HepG2 (cell line): Measurements from ENCODE around the gene CELSR2. TPM values are rescaled to one million over a fixed set of nuclear protein-coding genes. Genes with fewer than 3 reads are reported as not detected.
A peak's percentile ranks its signal among the peaks of the same experiment; 100 is the strongest.

ENCODE experiments used
- CEBPG ChIP-seq: IDR thresholded peaks from 2 replicates; pipeline ENCODE4 v1.6.1; 2016
- CTCF ChIP-seq: sonication (generic); formaldehyde crosslinking; IDR thresholded peaks from 2 replicates; pipeline ENCODE4 v1.5.0; 2020; ENCODE audit warnings: mild to moderate bottlenecking, missing genetic modification reagents, moderate library complexity
- GABPA ChIP-seq, 2 experiments: IDR thresholded peaks; 2 replicates each; pipeline ENCODE4 v1.6.1; 2011 to 2016; ENCODE audit warnings: low read depth in 2 of 2, low read length in 1 of 2, missing biosample characterization in 1 of 2, missing genetic modification characterization in 1 of 2
- GMEB1 ChIP-seq: sonication (generic); formaldehyde crosslinking; IDR thresholded peaks from 2 replicates; pipeline ENCODE4 v1.5.1; 2020; ENCODE audit warnings: missing genetic modification reagents, mild to moderate bottlenecking, borderline replicate concordance
- KDM4B ChIP-seq: sonication (generic); formaldehyde crosslinking; IDR thresholded peaks from 2 replicates; pipeline ENCODE4 v1.4.0; 2020; ENCODE audit warnings: missing genetic modification reagents
- PBX2 ChIP-seq: IDR thresholded peaks from 2 replicates; pipeline ENCODE4 v1.6.1; 2016; ENCODE audit warnings: control low read depth
- POLR2G ChIP-seq: fragments of 200-400 bp; formaldehyde crosslinking; IDR thresholded peaks from 2 replicates; pipeline ENCODE4 v1.6.1; 2018; ENCODE audit warnings: mild to moderate bottlenecking, low read depth, low read length, moderate library complexity
- PPARG ChIP-seq: conservative IDR thresholded peaks from 2 replicates; pipeline ENCODE4 v1.6.1; 2016; ENCODE audit warnings: missing biosample characterization, missing genetic modification reagents
- PTBP1 ChIP-seq: fragments of 200-400 bp; formaldehyde crosslinking; IDR thresholded peaks from 2 replicates; pipeline ENCODE4 v1.6.1; 2018; ENCODE audit warnings: low read length, low read depth; ENCODE audit not compliant: poor library complexity, severe bottlenecking
- RAD21 ChIP-seq: fragments of 450-650 bp; formaldehyde crosslinking; IDR thresholded peaks from 2 replicates; pipeline ENCODE4 v1.5.0; 2020; ENCODE audit warnings: mild to moderate bottlenecking
- TBP ChIP-seq: sonication (generic); formaldehyde crosslinking; IDR thresholded peaks from 2 replicates; pipeline ENCODE4 v1.5.0; 2020; ENCODE audit warnings: missing genetic modification reagents
- THAP11 ChIP-seq: IDR thresholded peaks from 2 replicates; pipeline ENCODE4 v1.6.1; 2016; ENCODE audit warnings: missing biosample characterization, missing genetic modification reagents
- TMF1 ChIP-seq: sonication (generic); formaldehyde crosslinking; IDR thresholded peaks from 2 replicates; pipeline ENCODE4 v1.8.1; 2022; ENCODE audit warnings: low read depth, missing genetic modification reagents
- U2AF1 ChIP-seq: fragments of 200-400 bp; formaldehyde crosslinking; optimal IDR thresholded peaks from 2 replicates; pipeline ENCODE3; 2017; ENCODE audit warnings: mild to moderate bottlenecking, low read depth, low read length
- YEATS4 ChIP-seq: sonication (generic); formaldehyde crosslinking; IDR thresholded peaks from 2 replicates; pipeline ENCODE4 v1.4.0; 2020; ENCODE audit warnings: missing genetic modification reagents, borderline replicate concordance
- ZBTB8A ChIP-seq: sonication (generic); formaldehyde crosslinking; IDR thresholded peaks from 2 replicates; pipeline ENCODE4 v1.4.0; 2020; ENCODE audit warnings: mild to moderate bottlenecking, low read depth, missing genetic modification reagents, borderline replicate concordance
- ZMAT5 ChIP-seq: sonication (generic); formaldehyde crosslinking; IDR thresholded peaks from 2 replicates; pipeline ENCODE4 v1.5.0; 2020; ENCODE audit warnings: mild to moderate bottlenecking, low read depth, missing genetic modification reagents, borderline replicate concordance
- ZNF101 ChIP-seq: sonication (generic); formaldehyde crosslinking; IDR thresholded peaks from 2 replicates; pipeline ENCODE4 v1.4.0; 2020; ENCODE audit warnings: mild to moderate bottlenecking, low read depth, missing genetic modification reagents, borderline replicate concordance
- ZNF232 ChIP-seq: sonication (generic); formaldehyde crosslinking; IDR thresholded peaks from 2 replicates; pipeline ENCODE4 v1.4.0; 2020; ENCODE audit warnings: missing genetic modification reagents, borderline replicate concordance
- ZNF382 ChIP-seq: sonication (generic); formaldehyde crosslinking; IDR thresholded peaks from 2 replicates; pipeline ENCODE4 v1.5.0; 2020; ENCODE audit warnings: missing genetic modification reagents, mild to moderate bottlenecking, borderline replicate concordance
- ZNF670 ChIP-seq: sonication (generic); formaldehyde crosslinking; IDR thresholded peaks from 2 replicates; pipeline ENCODE4 v1.8.0; 2022; ENCODE audit warnings: mild to moderate bottlenecking, missing genetic modification reagents, borderline replicate concordance
- ZSCAN22 ChIP-seq: sonication (generic); formaldehyde crosslinking; IDR thresholded peaks from 2 replicates; pipeline ENCODE4 v1.4.0; 2020; ENCODE audit warnings: mild to moderate bottlenecking, missing genetic modification reagents
- polyA plus RNA-seq, 8 experiments: library from polyadenylated mRNA; depleted of rRNA in 3 of 8; stranded (reverse) in 7 of 8; unstranded in 1 of 8; fragments of >200 nt; fragmentation: Illumina TruSeq in 4 of 8; extraction: Trizol in 4 of 8; gene quantifications; 2 replicates each; pipeline versions ENCODE4 v1.2.1 to v1.2.3, GENCODE V29; 2011 to 2016; ENCODE audit warnings: low read depth in 4 of 8, missing spikeins in 1 of 8, mixed read lengths in 1 of 8; ENCODE audit not compliant: insufficient read depth in 1 of 8
- total RNA-seq, 5 experiments: library from RNA; depleted of rRNA; stranded (reverse); fragments of >200 nt; fragmentation: Illumina TruSeq; extraction: Trizol; gene quantifications; 2 replicates each; pipeline ENCODE4 v1.2.3, GENCODE V29; 2016; ENCODE audit warnings: low read depth in 1 of 5

Gene CELSR2
- total and polyA plus RNA-seq, 2 of the 13 experiments (the other 11 are each of a cell fraction or from before 2014, with no cell fraction given), result 4.0 to 6.6 TPM

- TF ChIP-seq GMEB1 (CRISPR knock-in tag) (no peak), ZBTB8A (CRISPR knock-in tag) (no peak), TMF1 (CRISPR knock-in tag) (no peak), THAP11 (CRISPR knock-in tag) (peak; percentile 47; the same call in 1 of the 2 replicates), ZNF670 (CRISPR knock-in tag) (no peak), ZNF101 (CRISPR knock-in tag) (no peak), RAD21 (no peak), ZMAT5 (CRISPR knock-in tag) (no peak), U2AF1 (no peak), PBX2 (no peak), ZNF232 (no peak), CEBPG (peak; percentile 100), ZNF382 (CRISPR knock-in tag) (no peak), KDM4B (CRISPR knock-in tag) (0 out of 2 replicates have a peak, but pooled peaks have one; percentile 41), ZSCAN22 (CRISPR knock-in tag) (no peak), CTCF (no peak), PPARG (CRISPR knock-in tag) (no peak), GABPA (IDR thresholded peaks at IDR 0.05; ENCODE audit: low read depth, low read length) (no peak), GABPA (CRISPR knock-in tag; IDR thresholded peaks at IDR 0.05; ENCODE audit: low read depth) (peak; percentile 25; the same call in 1 of the 2 replicates), POLR2G (peak; percentile 66), YEATS4 (CRISPR knock-in tag) (peak; percentile 59; the same call in 1 of the 2 replicates), PTBP1 (no peak), TBP (CRISPR knock-in tag) (no peak)
Observed at GRCh38 chr1:109214695-109215623, 34.4 kb upstream of the CELSR2 start (continued).
